Measurements from ENCODE around the gene CACNA1H. TPM values are rescaled to one million over a fixed set of nuclear protein-coding genes. Genes with fewer than 3 reads are reported as not detected.

Gene CACNA1H
- total and polyA plus RNA-seq, 2 donors = 0.61 to 2.6 TPM

DNA sequence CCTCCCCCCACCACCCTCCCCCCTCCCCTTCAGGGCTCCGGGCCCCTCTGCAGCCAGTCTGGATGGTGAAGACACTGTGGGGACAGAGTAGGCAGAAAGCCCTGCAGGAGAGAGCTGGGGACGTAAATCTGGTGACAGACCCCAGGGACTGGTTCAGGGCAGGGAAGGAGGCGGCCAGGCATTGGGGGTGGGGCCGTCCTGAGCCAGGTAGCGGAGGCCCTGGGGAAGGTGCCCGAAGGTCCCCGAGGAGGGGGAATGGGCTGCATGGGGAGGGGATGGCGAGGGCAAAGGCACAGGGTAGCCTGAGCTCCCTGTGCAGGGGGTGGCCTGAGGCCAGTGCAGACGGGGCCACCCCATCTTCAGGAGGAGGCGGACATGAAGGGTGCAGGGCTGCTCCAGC, 26.3 kb upstream of the CACNA1H start:
- Histone ChIP-seq H3K36me3 (ENCODE audit: control insufficient read depth in 2 of 2, insufficient read depth in 2 of 2, low read length in 1 of 2) (no peaks in the 10 kb centered on the region), H3K4me3 (ENCODE audit: low read length in 2 of 2) (no peak overlapping the region), H3K4me1 (ENCODE audit: control insufficient read depth in 2 of 2, insufficient read depth in 2 of 2, low read length in 2 of 2) (no peaks in the 10 kb centered on the region), H3K27ac (ENCODE audit: low read depth in 1 of 2, low read length in 1 of 2) (no peak overlapping the region), H3K27me3 (ENCODE audit: control insufficient read depth in 2 of 2, insufficient read depth in 1 of 2, low read length in 1 of 2) (peaks cover 0 to 7% of the 10 kb centered on the region in 2 donors), H3K9me3 (ENCODE audit: control insufficient read depth in 2 of 2, insufficient read depth in 1 of 2, low read length in 1 of 2) (no peaks in the 10 kb centered on the region)
- DNase-seq (ENCODE audit: low read depth in 6 of 9, low spot score in 9 of 9) = no peak
- 52% methylated on average over 10 of the region's 10 CpGs for WGBS

DNA sequence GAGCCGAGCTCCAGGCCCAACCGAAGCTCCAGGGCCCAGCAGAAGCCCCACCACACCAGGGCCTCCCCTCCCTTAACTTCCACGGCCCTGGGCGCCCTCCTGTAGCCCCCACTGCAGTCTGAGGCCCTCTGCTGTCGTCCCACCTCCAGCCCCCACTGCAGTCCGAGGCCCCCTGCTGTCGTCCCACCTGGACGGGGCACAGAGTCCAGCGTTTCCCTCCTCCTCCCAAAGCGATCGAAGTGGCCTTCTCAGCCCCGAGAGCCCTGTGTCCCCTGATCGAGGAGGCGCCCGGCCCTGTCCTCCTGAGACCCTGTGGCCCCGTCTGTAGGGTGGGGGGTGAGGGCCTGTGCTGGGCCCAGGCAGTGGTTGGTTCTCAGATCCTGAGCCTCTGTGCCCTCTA, 25.8 kb upstream of the CACNA1H start:
- no peak overlapping the region for H3K27ac ChIP-seq (ENCODE audit: low read depth in 1 of 2, low read length in 1 of 2)
- WGBS = 67% methylated on average over 16 of the region's 16 CpGs
- H3K4me1 ChIP-seq (ENCODE audit: control insufficient read depth in 2 of 2, insufficient read depth in 2 of 2, low read length in 2 of 2) = no peaks in the 10 kb centered on the region
- no peaks in the 10 kb centered on the region for H3K9me3 ChIP-seq (ENCODE audit: control insufficient read depth in 2 of 2, insufficient read depth in 1 of 2, low read length in 1 of 2)
- H3K27me3 ChIP-seq (ENCODE audit: control insufficient read depth in 2 of 2, insufficient read depth in 1 of 2, low read length in 1 of 2) = peaks cover 0 to 7% of the 10 kb centered on the region in 2 donors
- DNase-seq (ENCODE audit: low read depth in 6 of 9, low spot score in 9 of 9) = no peak
- no peaks in the 10 kb centered on the region for H3K36me3 ChIP-seq (ENCODE audit: control insufficient read depth in 2 of 2, insufficient read depth in 2 of 2, low read length in 1 of 2)
- H3K4me3 ChIP-seq (ENCODE audit: low read length in 2 of 2) = no peak overlapping the region

DNA sequence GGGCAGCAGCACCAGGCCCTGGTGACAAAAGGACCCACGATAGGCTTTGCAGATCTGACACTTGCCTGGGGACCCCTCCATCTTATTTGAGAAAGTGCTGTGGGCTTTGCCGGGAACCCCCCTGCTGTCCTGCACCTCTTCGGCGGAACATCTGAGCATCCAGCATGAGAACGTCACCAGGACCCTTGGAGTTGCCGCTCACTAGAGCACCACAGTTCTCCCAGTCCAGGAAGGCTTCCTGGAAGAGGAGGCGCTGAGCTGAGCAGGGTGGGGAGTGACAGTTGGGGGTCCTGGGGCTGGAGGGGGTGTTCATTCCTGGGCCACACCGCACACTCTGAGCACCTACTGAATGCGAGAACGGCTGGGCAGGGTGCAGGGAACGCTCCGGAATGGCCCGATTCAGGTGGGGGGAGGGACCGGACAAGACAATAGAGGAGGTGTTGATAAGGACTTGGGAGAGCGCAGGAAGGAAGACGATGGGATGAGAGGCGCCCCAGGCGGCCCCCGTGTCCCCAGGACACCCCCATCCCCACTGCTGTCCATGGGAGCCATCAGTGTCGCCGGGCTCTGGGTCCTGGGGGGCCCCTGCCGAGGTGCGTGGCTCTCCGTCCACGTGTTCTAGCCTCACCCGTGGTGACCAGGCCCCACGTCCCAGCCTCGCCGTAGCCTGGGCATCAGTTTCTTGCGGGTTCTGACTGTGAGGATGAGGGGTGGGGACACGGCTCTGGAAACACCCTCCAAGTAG, 24.8 kb upstream of the CACNA1H start:
- Histone ChIP-seq H3K4me3 (ENCODE audit: low read length in 2 of 2) (no peak overlapping the region), H3K27ac (ENCODE audit: low read depth in 1 of 2, low read length in 1 of 2) (no peak overlapping the region), H3K27me3 (ENCODE audit: control insufficient read depth in 2 of 2, insufficient read depth in 1 of 2, low read length in 1 of 2) (peaks cover 0 to 7% of the 10 kb centered on the region in 2 donors), H3K4me1 (ENCODE audit: control insufficient read depth in 2 of 2, insufficient read depth in 2 of 2, low read length in 2 of 2) (no peaks in the 10 kb centered on the region), H3K9me3 (ENCODE audit: control insufficient read depth in 2 of 2, insufficient read depth in 1 of 2, low read length in 1 of 2) (no peaks in the 10 kb centered on the region), H3K36me3 (ENCODE audit: control insufficient read depth in 2 of 2, insufficient read depth in 2 of 2, low read length in 1 of 2) (no peaks in the 10 kb centered on the region)
- 93% methylated on average over 31 of the region's 31 CpGs for WGBS
- no peak for DNase-seq (ENCODE audit: low read depth in 6 of 9, low spot score in 9 of 9)

DNA sequence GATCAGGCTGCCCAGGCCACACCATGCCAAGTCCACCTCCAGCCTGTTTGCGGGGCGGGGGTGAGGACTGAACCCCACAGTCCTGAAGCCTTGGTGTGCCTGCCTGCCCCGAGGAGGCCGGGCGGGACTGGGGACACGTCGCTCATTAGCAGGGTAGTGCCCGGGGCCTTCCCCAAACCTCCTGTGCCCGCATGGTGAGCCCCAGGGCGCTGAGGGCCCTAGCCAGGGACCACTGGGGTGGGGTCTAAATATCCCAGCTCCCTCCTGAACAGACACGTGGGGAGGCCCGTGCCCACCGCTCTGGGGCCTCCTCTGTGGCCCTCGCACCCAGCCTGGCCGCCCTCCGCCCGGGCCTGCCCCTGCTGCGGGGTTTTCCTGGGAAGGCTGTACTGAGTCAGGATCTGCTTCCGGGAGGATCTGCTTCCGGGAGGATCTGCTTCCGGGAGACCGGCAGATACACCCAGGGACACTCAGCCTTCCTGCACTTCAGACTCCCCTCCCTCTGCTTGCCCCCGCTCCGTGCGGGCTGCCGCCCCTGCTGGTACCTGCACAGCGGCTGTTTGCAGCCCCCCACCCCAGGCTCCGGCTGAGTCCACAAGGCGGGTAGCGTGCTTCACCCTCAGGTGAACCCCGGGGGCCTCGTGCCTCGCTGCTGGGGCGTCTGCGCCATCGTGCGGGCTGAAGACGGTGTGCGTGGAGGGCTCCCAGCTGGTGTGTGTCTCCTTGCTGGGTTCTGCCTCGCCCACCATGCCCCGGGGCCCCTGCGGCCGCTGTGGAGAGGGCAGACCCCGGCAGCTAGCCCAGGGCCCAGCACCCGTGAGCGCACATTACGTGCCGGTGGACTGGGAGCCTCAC, 23.6 kb upstream of the CACNA1H start:
- 94% methylated on average over 48 of the region's 48 CpGs for WGBS
- Histone ChIP-seq H3K4me3 (ENCODE audit: low read length in 2 of 2) (no peak overlapping the region), H3K27me3 (ENCODE audit: control insufficient read depth in 2 of 2, insufficient read depth in 1 of 2, low read length in 1 of 2) (peaks cover 0 to 7% of the 10 kb centered on the region in 2 donors), H3K9me3 (ENCODE audit: control insufficient read depth in 2 of 2, insufficient read depth in 1 of 2, low read length in 1 of 2) (no peaks in the 10 kb centered on the region), H3K4me1 (ENCODE audit: control insufficient read depth in 2 of 2, insufficient read depth in 2 of 2, low read length in 2 of 2) (no peaks in the 10 kb centered on the region), H3K36me3 (ENCODE audit: control insufficient read depth in 2 of 2, insufficient read depth in 2 of 2, low read length in 1 of 2) (no peaks in the 10 kb centered on the region), H3K27ac (ENCODE audit: low read depth in 1 of 2, low read length in 1 of 2) (no peak overlapping the region)
- DNase-seq (ENCODE audit: low read depth in 6 of 9, low spot score in 9 of 9) = no peak

DNA sequence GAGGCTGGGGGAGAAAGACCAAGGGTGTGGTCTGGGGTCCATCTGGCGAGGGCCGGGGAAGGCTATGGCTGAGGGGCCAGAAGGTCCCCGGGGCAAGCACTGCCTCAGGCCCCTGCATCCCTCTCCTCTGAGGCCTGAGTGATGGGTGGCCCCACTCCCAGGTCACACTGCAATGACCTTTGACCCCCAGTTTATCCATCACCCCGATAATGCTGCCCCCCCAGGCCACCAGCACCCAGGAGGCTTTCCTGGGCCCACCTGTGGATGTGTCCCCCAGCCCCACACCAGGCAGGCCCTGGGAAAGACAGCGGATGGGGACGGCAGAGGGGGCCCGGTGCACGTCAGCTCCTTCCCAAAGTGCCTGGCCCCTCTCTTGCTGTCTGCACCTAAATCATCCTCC, 22.5 kb upstream of the CACNA1H start:
- H3K4me1 ChIP-seq (ENCODE audit: control insufficient read depth in 2 of 2, insufficient read depth in 2 of 2, low read length in 2 of 2) = no peaks in the 10 kb centered on the region
- H3K27me3 ChIP-seq (ENCODE audit: control insufficient read depth in 2 of 2, insufficient read depth in 1 of 2, low read length in 1 of 2) = peaks cover 0 to 7% of the 10 kb centered on the region in 2 donors
- WGBS = 95% methylated on average over 8 of the region's 8 CpGs
- DNase-seq (ENCODE audit: low read depth in 6 of 9, low spot score in 9 of 9) = no peak
- no peak overlapping the region for H3K4me3 ChIP-seq (ENCODE audit: low read length in 2 of 2)
- no peak overlapping the region for H3K27ac ChIP-seq (ENCODE audit: low read depth in 1 of 2, low read length in 1 of 2)
- H3K36me3 ChIP-seq (ENCODE audit: control insufficient read depth in 2 of 2, insufficient read depth in 2 of 2, low read length in 1 of 2) = no peaks in the 10 kb centered on the region
- no peaks in the 10 kb centered on the region for H3K9me3 ChIP-seq (ENCODE audit: control insufficient read depth in 2 of 2, insufficient read depth in 1 of 2, low read length in 1 of 2)

DNA sequence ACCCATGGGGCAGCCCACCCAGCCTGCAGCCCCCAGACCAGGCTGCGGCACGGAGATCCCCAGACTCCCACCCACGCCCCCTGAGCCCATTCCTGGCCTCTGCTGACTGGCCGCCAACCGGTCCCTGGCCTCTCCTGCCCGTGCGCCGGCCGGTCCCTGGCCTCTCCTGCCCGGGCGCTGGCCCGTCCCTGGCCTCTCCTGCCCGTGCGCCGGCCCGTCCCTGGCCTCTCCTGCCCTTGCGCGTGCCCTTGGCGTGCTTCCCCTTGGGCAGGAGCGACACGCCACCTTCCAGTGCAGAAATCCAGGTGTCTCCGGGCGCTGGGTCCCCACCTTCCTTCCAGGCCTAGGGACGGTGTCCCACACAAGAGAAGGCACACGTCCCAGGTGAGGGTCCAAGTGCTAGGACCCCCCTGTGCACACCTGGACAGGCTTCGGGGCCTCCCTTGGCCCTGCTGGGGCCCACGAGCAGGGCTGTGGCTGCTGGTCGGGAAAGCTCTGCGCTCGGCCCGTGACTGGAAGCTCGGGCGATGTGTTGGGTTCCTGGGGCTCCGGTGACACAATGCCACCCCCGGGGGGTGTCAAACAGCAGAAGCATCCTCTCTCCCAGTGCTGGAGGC, 21.4 kb upstream of the CACNA1H start:
- Histone ChIP-seq H3K27me3 (ENCODE audit: control insufficient read depth in 2 of 2, insufficient read depth in 1 of 2, low read length in 1 of 2) (peaks cover 0 to 3% of the 10 kb centered on the region in 2 donors), H3K36me3 (ENCODE audit: control insufficient read depth in 2 of 2, insufficient read depth in 2 of 2, low read length in 1 of 2) (no peaks in the 10 kb centered on the region), H3K27ac (ENCODE audit: low read depth in 1 of 2, low read length in 1 of 2) (no peak overlapping the region), H3K4me1 (ENCODE audit: control insufficient read depth in 2 of 2, insufficient read depth in 2 of 2, low read length in 2 of 2) (no peaks in the 10 kb centered on the region), H3K9me3 (ENCODE audit: control insufficient read depth in 2 of 2, insufficient read depth in 1 of 2, low read length in 1 of 2) (no peaks in the 10 kb centered on the region), H3K4me3 (ENCODE audit: low read length in 2 of 2) (no peak overlapping the region)
- no peak for DNase-seq (ENCODE audit: low read depth in 6 of 9, low spot score in 9 of 9)
- 90% methylated on average over 35 of the region's 35 CpGs for WGBS

DNA sequence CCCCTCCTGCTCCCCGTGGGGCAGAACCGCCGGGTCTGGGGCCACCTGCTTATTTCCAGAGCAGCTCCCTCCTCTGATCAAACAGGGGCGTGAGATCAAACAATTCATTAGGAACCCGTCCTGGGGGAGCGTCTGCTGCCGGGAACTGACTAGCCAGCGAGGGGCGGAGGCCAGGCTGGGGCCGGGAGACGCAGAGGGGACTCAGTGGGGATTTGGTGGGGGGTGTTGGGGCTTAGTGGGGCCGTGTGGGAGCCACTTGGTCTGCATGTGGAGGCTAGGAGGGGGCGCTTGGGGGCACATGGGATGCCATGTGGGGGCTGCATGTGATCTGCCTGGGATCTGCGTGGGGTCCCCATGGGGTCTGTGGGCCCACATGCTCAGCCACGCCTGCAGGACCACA, 20.5 kb upstream of the CACNA1H start:
- Histone ChIP-seq H3K27ac (ENCODE audit: low read depth in 1 of 2, low read length in 1 of 2) (no peak overlapping the region), H3K9me3 (ENCODE audit: control insufficient read depth in 2 of 2, insufficient read depth in 1 of 2, low read length in 1 of 2) (no peaks in the 10 kb centered on the region), H3K4me3 (ENCODE audit: low read length in 2 of 2) (no peak overlapping the region), H3K36me3 (ENCODE audit: control insufficient read depth in 2 of 2, insufficient read depth in 2 of 2, low read length in 1 of 2) (no peaks in the 10 kb centered on the region), H3K4me1 (ENCODE audit: control insufficient read depth in 2 of 2, insufficient read depth in 2 of 2, low read length in 2 of 2) (no peaks in the 10 kb centered on the region), H3K27me3 (ENCODE audit: control insufficient read depth in 2 of 2, insufficient read depth in 1 of 2, low read length in 1 of 2) (no peaks in the 10 kb centered on the region)
- DNase-seq (ENCODE audit: low read depth in 6 of 9, low spot score in 9 of 9) = no peak
- 76% methylated on average over 15 of the region's 15 CpGs for WGBS

DNA sequence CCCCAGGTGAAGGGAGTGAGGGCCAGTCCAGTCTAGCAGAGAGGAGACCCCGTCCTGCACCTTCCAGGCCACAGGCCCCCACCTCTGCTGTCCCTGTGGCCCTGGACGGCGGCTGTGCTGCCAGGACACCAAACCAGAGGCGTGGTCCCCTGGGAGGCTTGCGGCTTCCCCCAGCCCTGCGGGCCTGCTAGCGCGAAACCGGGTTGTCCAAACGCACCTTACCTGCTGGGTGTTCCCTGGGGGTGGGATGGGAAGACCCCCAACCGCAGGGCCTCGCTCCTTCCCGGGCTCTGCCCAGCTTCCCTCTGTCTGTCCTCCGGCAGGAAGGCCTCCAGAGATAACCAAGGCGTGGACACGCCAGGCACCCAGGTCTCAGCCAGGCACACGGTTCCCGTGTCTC, 19.6 kb upstream of the CACNA1H start:
- H3K4me1 ChIP-seq (ENCODE audit: control insufficient read depth in 2 of 2, insufficient read depth in 2 of 2, low read length in 2 of 2) = no peaks in the 10 kb centered on the region
- H3K4me3 ChIP-seq (ENCODE audit: low read length in 2 of 2) = no peak overlapping the region
- DNase-seq (ENCODE audit: low read depth in 6 of 9, low spot score in 9 of 9) = no peak
- H3K27me3 ChIP-seq (ENCODE audit: control insufficient read depth in 2 of 2, insufficient read depth in 1 of 2, low read length in 1 of 2) = no peaks in the 10 kb centered on the region
- H3K9me3 ChIP-seq (ENCODE audit: control insufficient read depth in 2 of 2, insufficient read depth in 1 of 2, low read length in 1 of 2) = no peaks in the 10 kb centered on the region
- no peaks in the 10 kb centered on the region for H3K36me3 ChIP-seq (ENCODE audit: control insufficient read depth in 2 of 2, insufficient read depth in 2 of 2, low read length in 1 of 2)
- H3K27ac ChIP-seq (ENCODE audit: low read depth in 1 of 2, low read length in 1 of 2) = no peak overlapping the region
- 90% methylated on average over 18 of the region's 18 CpGs for WGBS

All from thymus (tissue), 11 donors.